ENCODE data around the gene PTCH1.

Gene PTCH1

GRCh38 chr9:95510709-95511615 is 5.8 kb downstream of the PTCH1 start (continued):
- TF ChIP-seq ZNF791 (tag by site-specific recombination; IDR thresholded peaks at IDR 0.05) (no peak), ZNF174 (tag by site-specific recombination; IDR thresholded peaks at IDR 0.05) (no peak), ZNF530 (tag by site-specific recombination; IDR thresholded peaks at IDR 0.05; ENCODE audit: low read depth) (no peak), ZBTB11 (tag by site-specific recombination; conservative IDR thresholded peaks at IDR 0.05; ENCODE audit: low read depth) (peak; percentile 70), ZNF169 (tag by site-specific recombination; IDR thresholded peaks at IDR 0.05) (no peak), ZNF214 (tag by site-specific recombination; IDR thresholded peaks at IDR 0.05; ENCODE audit: borderline replicate concordance) (no peak), ZNF114 (tag by site-specific recombination; IDR thresholded peaks at IDR 0.05) (no peak), HOXA7 (CRISPR knock-in tag; IDR thresholded peaks at IDR 0.05; ENCODE audit: borderline replicate concordance) (no peak), ZBTB21 (tag by site-specific recombination; IDR thresholded peaks at IDR 0.05) (peak; percentile 50; the same call in 1 of the 2 replicates), ZNF354C (tag by site-specific recombination; IDR thresholded peaks at IDR 0.05; ENCODE audit: borderline replicate concordance, low read depth) (no peak), SETDB1 (IDR thresholded peaks at IDR 0.05; ENCODE audit: insufficient read length, low read length) (no peak), ZNF558 (tag by site-specific recombination; IDR thresholded peaks at IDR 0.05) (no peak), ZNF704 (tag by site-specific recombination; IDR thresholded peaks at IDR 0.05) (no peak), MYNN (tag by site-specific recombination; IDR thresholded peaks at IDR 0.05; ENCODE audit: borderline replicate concordance) (no peak), TSHZ1 (tag by site-specific recombination; IDR thresholded peaks at IDR 0.05; ENCODE audit: borderline replicate concordance) (no peak), ZNF596 (tag by site-specific recombination; IDR thresholded peaks at IDR 0.05) (no peak; the same call in 1 of the 2 replicates), ZNF211 (tag by site-specific recombination; IDR thresholded peaks at IDR 0.05; ENCODE audit: low read depth) (no peak), SALL2 (tag by site-specific recombination; IDR thresholded peaks at IDR 0.05; ENCODE audit: borderline replicate concordance) (no peak), ZNF18 (tag by site-specific recombination; IDR thresholded peaks at IDR 0.05) (no peak), ZNF266 (tag by site-specific recombination; IDR thresholded peaks at IDR 0.05; ENCODE audit: low read depth) (no peak), ZNF707 (tag by site-specific recombination; IDR thresholded peaks at IDR 0.05) (no peak), ZNF580 (tag by site-specific recombination; IDR thresholded peaks at IDR 0.05) (no peak), TCF7L2 (IDR thresholded peaks at IDR 0.05; ENCODE audit: borderline replicate concordance, low read depth, low read length) (no peak), ZNF280D (tag by site-specific recombination; IDR thresholded peaks at IDR 0.05) (no peak), ZNF624 (tag by site-specific recombination; IDR thresholded peaks at IDR 0.05) (peak; percentile 34; the same call in 1 of the 2 replicates), KLF1 (tag by site-specific recombination; IDR thresholded peaks at IDR 0.05) (peak; percentile 27; the same call in 1 of the 2 replicates)

All from HEK293 (cell line).